Measurements from ENCODE around the gene GPS1.

GPS1 gene

GRCh38 chr17:82101301-82101715 lies 49.6 kb downstream of the GPS1 start:
- DNase-seq (ENCODE audit: low read depth in 1 of 2, low spot score in 1 of 2), result no peak

- DNase-seq (ENCODE audit: low read depth in 1 of 2, low spot score in 1 of 2), result no peak
Measured at GRCh38 chr17:82101767-82102679, 50.3 kb downstream of the GPS1 start.

GRCh38 chr17:82103553-82104451 lies 52.1 kb downstream of the GPS1 start:
- no peak for DNase-seq (ENCODE audit: low read depth in 1 of 2, low spot score in 1 of 2)

- no peak for DNase-seq (ENCODE audit: low read depth in 1 of 2, low spot score in 1 of 2)
Measured at GRCh38 chr17:82104797-82105416, 53.2 kb downstream of the GPS1 start.

GRCh38 chr17:82105417-82105881 lies 53.8 kb downstream of the GPS1 start:
- DNase-seq (ENCODE audit: low read depth in 1 of 2, low spot score in 1 of 2), result no peak

- peak; percentile 24 to 29 for DNase-seq (ENCODE audit: low read depth in 1 of 2, low spot score in 1 of 2)
Measured at GRCh38 chr17:82105882-82106687, 54.4 kb downstream of the GPS1 start.

- DNase-seq (ENCODE audit: low read depth in 1 of 2, low spot score in 1 of 2), result no peak
Measured at GRCh38 chr17:82106688-82107305, 55.1 kb downstream of the GPS1 start.

All from stimulated activated CD4-positive, alpha-beta T cell treated with anti-CD3 and anti-CD28 coated beads, Interleukin-15, amount 100 ng/mL, for 1 hour (primary cell).